ENCODE results near the gene ZNF793.

DNA sequence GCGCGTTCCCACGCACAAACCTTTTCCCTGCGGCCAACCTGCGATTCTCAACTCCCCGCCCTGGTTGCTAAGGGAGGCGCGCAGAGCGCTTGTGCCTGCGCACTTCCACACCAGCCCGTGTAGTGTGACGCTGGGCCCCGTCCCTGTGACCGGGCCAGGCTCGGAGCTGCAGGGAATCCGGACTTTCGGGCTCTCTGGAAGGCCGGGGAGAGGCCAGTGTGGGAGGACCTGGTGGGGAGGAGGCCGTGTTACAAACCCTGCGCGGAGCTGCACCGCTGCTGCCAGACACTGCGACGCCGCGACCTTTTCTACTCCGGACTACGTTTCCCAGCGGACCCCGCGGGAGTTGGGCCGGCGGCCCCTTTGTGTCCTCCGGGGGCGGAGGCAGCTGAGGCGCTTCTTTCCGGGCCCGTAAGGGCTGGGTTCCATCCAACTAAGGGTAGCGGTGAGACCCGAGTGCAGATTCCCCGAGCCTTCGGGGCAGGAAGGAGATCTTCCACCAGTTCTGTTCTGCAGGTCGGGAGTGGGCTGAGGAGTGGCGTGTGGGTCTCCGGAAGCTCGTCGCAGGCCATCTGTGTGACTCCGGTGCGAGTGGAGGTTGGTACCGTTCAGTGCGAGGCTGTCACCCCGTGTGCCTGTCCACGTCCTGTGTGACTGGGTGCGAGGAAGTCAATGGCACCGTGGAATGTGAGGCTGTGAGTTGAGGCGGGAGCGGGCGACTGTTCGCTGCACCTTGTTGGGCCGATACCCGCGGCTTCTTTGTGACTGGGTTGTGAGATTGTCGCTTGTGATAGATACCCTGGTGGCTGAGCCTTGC lies 37.6 kb upstream of the ZNF793 start, which contains the start of gene ZNF570:
- no peak for TF ChIP-seq CTCF (IDR thresholded peaks at IDR 0.05)
- peak in 1 of 2 donors; percentile 61 for TF ChIP-seq POLR2A (IDR thresholded peaks at IDR 0.05)
